ENCODE results near the gene MLLT10. TPM values are rescaled to one million over a fixed set of nuclear protein-coding genes. Genes with fewer than 3 reads are reported as not detected.

MLLT10 gene
- total RNA-seq, 1 donor from 2014 or later, result 43.3 TPM

DNA sequence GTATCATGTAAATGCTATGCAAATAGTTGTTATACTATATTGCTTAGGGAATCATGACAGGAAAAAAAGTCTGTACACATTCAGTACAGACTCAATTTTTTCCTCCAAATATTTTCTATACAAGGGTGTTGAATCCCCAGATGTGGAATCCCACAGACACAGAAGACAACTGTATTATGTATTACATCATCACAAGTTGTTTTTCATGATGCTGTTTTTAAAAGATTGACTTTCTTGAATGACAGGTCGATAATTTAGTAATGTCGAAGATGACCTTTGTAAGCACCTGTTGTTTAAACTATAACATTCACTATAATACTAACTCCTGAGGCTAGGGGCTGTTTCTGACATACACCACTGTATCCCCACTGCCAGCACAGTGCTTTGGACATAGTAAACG is 143.5 kb downstream of the MLLT10 start:
- Histone ChIP-seq H3K4me3 (ENCODE audit: low read length in 3 of 3) (no peak overlapping the region), H3K4me1 (ENCODE audit: control insufficient read depth in 3 of 3, insufficient read depth in 3 of 3, low read length in 3 of 3) (peaks cover 0 to 3% (median 0%) of the 10 kb centered on the region in 3 donors), H3K36me3 (ENCODE audit: control insufficient read depth in 3 of 3, insufficient read depth in 3 of 3, low read length in 3 of 3) (peaks cover 0 to 5% (median 3%) of the 10 kb centered on the region in 3 donors), H3K27me3 (ENCODE audit: control insufficient read depth in 3 of 3, insufficient read depth in 3 of 3, low read length in 3 of 3) (no peaks in the 10 kb centered on the region), H3K9me3 (ENCODE audit: control insufficient read depth in 3 of 3, low read length in 3 of 3) (no peaks in the 10 kb centered on the region), H3K9ac (ENCODE audit: low read depth in 1 of 3, low read length in 3 of 3) (no peak overlapping the region), H3K27ac (ENCODE audit: low read depth, low read length) (no peak overlapping the region)

DNA sequence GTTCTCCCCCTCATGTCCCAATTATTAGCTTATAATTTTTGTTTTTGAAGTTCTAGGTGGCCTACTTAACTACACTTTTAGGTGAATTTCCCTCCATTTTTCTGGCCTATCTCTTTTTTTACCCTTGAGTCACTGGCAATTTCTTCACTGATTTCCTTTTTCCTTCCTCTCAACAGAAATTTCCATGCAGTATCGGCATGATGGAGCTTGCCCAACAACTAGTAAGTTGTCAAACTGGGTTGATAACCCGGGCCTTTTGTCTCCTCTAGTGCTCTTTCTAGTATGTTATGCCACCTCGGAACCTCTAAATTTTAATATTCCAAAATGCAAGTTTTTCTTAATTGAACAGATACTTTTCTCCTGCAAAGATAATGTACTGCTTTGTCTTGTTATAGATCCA is 147.1 kb downstream of the MLLT10 start:
- Histone ChIP-seq H3K4me3 (ENCODE audit: low read length in 3 of 3) (no peak overlapping the region), H3K9ac (ENCODE audit: low read depth in 1 of 3, low read length in 3 of 3) (no peak overlapping the region), H3K27me3 (ENCODE audit: control insufficient read depth in 3 of 3, insufficient read depth in 3 of 3, low read length in 3 of 3) (no peaks in the 10 kb centered on the region), H3K36me3 (ENCODE audit: control insufficient read depth in 3 of 3, insufficient read depth in 3 of 3, low read length in 3 of 3) (peaks cover 0 to 3% (median 0%) of the 10 kb centered on the region in 3 donors), H3K27ac (ENCODE audit: low read depth, low read length) (no peak overlapping the region), H3K4me1 (ENCODE audit: control insufficient read depth in 3 of 3, insufficient read depth in 3 of 3, low read length in 3 of 3) (peaks cover 0 to 3% (median 0%) of the 10 kb centered on the region in 3 donors), H3K9me3 (ENCODE audit: control insufficient read depth in 3 of 3, low read length in 3 of 3) (no peaks in the 10 kb centered on the region)

DNA sequence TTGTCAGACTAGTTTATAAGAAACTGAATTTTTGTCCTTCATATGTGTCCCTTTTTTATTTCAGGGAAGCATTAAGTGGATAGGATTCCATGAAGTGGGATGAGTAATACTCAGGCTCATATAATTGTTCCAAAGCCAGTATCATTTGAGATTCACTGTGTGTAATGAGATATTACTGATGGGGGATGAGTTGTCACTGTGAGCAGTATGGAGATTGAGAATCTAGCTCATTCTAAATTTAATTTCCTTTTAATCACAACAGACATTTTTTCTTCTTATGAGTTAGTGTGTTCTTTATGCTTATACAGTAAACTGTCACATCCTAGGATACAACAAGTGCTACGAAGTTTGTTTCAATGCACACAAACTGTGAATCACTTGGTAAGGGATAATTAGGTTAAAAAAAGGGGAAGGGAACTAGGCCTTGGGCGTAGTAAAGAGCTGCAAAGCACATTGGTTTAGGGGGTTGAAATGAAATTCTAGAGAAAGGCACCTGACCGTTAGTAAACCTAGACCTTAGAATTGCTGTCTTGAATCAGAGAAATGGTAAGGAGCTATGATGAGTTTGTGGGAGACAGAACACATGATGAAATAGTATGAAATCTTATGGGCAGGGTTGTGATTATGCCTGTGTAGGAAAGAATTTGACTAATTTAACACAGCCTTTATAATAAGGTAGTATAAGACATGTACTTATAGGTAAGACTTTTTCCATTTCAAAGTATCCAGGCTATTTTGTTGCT is 153.4 kb downstream of the MLLT10 start:
- Histone ChIP-seq H3K4me1 (ENCODE audit: control insufficient read depth in 3 of 3, insufficient read depth in 3 of 3, low read length in 3 of 3) (peaks cover 0 to 6% (median 0%) of the 10 kb centered on the region in 3 donors), H3K4me3 (ENCODE audit: low read length in 3 of 3) (no peak overlapping the region), H3K27ac (ENCODE audit: low read depth, low read length) (no peak overlapping the region), H3K9me3 (ENCODE audit: control insufficient read depth in 3 of 3, low read length in 3 of 3) (no peaks in the 10 kb centered on the region), H3K36me3 (ENCODE audit: control insufficient read depth in 3 of 3, insufficient read depth in 3 of 3, low read length in 3 of 3) (peaks cover 0 to 3% (median 0%) of the 10 kb centered on the region in 3 donors), H3K9ac (ENCODE audit: low read depth in 1 of 3, low read length in 3 of 3) (no peak overlapping the region), H3K27me3 (ENCODE audit: control insufficient read depth in 3 of 3, insufficient read depth in 3 of 3, low read length in 3 of 3) (no peaks in the 10 kb centered on the region)

GRCh38 chr10:21688009-21688332 is 153.9 kb downstream of the MLLT10 start:
- H3K9ac ChIP-seq (ENCODE audit: low read depth in 1 of 3, low read length in 3 of 3), result no peak overlapping the region
- H3K4me1 ChIP-seq (ENCODE audit: control insufficient read depth in 3 of 3, insufficient read depth in 3 of 3, low read length in 3 of 3), result peaks cover 0 to 6% (median 0%) of the 10 kb centered on the region in 3 donors
- H3K9me3 ChIP-seq (ENCODE audit: control insufficient read depth in 3 of 3, low read length in 3 of 3), result no peaks in the 10 kb centered on the region
- no peak overlapping the region for H3K27ac ChIP-seq (ENCODE audit: low read depth, low read length)
- no peak overlapping the region for H3K4me3 ChIP-seq (ENCODE audit: low read length in 3 of 3)
- no peaks in the 10 kb centered on the region for H3K27me3 ChIP-seq (ENCODE audit: control insufficient read depth in 3 of 3, insufficient read depth in 3 of 3, low read length in 3 of 3)
- H3K36me3 ChIP-seq (ENCODE audit: control insufficient read depth in 3 of 3, insufficient read depth in 3 of 3, low read length in 3 of 3), result peaks cover 0 to 3% (median 0%) of the 10 kb centered on the region in 3 donors

GRCh38 chr10:21688870-21689269 is 154.8 kb downstream of the MLLT10 start:
- Histone ChIP-seq H3K9me3 (ENCODE audit: control insufficient read depth in 3 of 3, low read length in 3 of 3) (no peaks in the 10 kb centered on the region), H3K4me1 (ENCODE audit: control insufficient read depth in 3 of 3, insufficient read depth in 3 of 3, low read length in 3 of 3) (peaks cover 0 to 6% (median 0%) of the 10 kb centered on the region in 3 donors), H3K27ac (ENCODE audit: low read depth, low read length) (no peak overlapping the region), H3K27me3 (ENCODE audit: control insufficient read depth in 3 of 3, insufficient read depth in 3 of 3, low read length in 3 of 3) (no peaks in the 10 kb centered on the region), H3K36me3 (ENCODE audit: control insufficient read depth in 3 of 3, insufficient read depth in 3 of 3, low read length in 3 of 3) (peaks cover 0 to 3% (median 0%) of the 10 kb centered on the region in 3 donors), H3K9ac (ENCODE audit: low read depth in 1 of 3, low read length in 3 of 3) (no peak overlapping the region), H3K4me3 (ENCODE audit: low read length in 3 of 3) (no peak overlapping the region)

GRCh38 chr10:21689881-21690280 is 155.8 kb downstream of the MLLT10 start:
- Histone ChIP-seq H3K36me3 (ENCODE audit: control insufficient read depth in 3 of 3, insufficient read depth in 3 of 3, low read length in 3 of 3) (peaks cover 0 to 6% (median 0%) of the 10 kb centered on the region in 3 donors), H3K9ac (ENCODE audit: low read depth in 1 of 3, low read length in 3 of 3) (no peak overlapping the region), H3K4me3 (ENCODE audit: low read length in 3 of 3) (no peak overlapping the region), H3K9me3 (ENCODE audit: control insufficient read depth in 3 of 3, low read length in 3 of 3) (no peaks in the 10 kb centered on the region), H3K27me3 (ENCODE audit: control insufficient read depth in 3 of 3, insufficient read depth in 3 of 3, low read length in 3 of 3) (no peaks in the 10 kb centered on the region), H3K4me1 (ENCODE audit: control insufficient read depth in 3 of 3, insufficient read depth in 3 of 3, low read length in 3 of 3) (peaks cover 0 to 6% (median 0%) of the 10 kb centered on the region in 3 donors), H3K27ac (ENCODE audit: low read depth, low read length) (no peak overlapping the region)

DNA sequence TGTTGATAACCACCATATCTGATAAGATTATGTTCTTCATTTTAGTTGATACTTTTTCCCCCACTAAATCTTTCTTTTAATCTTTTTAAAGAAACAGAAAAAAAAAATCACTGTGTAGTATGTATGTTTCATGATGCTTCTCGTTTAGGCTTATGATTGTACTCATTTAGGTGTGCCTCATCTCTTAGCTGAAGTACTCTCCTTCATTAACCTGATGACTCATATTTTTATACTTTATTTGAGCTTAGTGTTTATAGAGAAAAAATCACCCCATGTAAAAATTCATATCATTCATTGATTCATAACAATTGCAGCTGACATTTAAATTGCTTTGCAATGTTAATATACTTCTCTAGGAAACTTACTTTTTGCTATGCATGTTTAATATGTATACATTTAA is 158.9 kb downstream of the MLLT10 start:
- Histone ChIP-seq H3K9ac (ENCODE audit: low read depth in 1 of 3, low read length in 3 of 3) (no peak overlapping the region), H3K4me1 (ENCODE audit: control insufficient read depth in 3 of 3, insufficient read depth in 3 of 3, low read length in 3 of 3) (no peaks in the 10 kb centered on the region), H3K36me3 (ENCODE audit: control insufficient read depth in 3 of 3, insufficient read depth in 3 of 3, low read length in 3 of 3) (peaks cover 0 to 5% (median 0%) of the 10 kb centered on the region in 3 donors), H3K27me3 (ENCODE audit: control insufficient read depth in 3 of 3, insufficient read depth in 3 of 3, low read length in 3 of 3) (no peaks in the 10 kb centered on the region), H3K27ac (ENCODE audit: low read depth, low read length) (no peak overlapping the region), H3K4me3 (ENCODE audit: low read length in 3 of 3) (no peak overlapping the region), H3K9me3 (ENCODE audit: control insufficient read depth in 3 of 3, low read length in 3 of 3) (no peaks in the 10 kb centered on the region)

DNA sequence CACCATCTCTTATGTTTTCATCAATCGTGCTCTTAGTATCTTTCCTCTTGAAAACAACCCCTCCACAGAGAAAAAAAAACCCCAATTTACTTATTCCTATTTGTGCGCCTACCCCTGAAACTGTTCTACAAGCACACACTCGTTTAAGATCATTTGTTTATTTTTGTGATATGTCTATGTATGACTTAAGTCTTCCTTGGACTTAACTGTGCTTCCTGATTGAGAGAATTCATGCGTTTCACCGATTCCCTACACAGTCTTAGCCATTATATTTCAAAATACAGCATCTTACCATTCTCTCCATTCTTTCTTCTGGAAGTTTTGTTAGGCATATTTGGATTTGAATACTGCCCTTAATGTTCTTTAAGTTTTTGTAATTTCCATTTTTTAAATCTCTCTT is 159.4 kb downstream of the MLLT10 start:
- Histone ChIP-seq H3K4me1 (ENCODE audit: control insufficient read depth in 3 of 3, insufficient read depth in 3 of 3, low read length in 3 of 3) (no peaks in the 10 kb centered on the region), H3K27me3 (ENCODE audit: control insufficient read depth in 3 of 3, insufficient read depth in 3 of 3, low read length in 3 of 3) (no peaks in the 10 kb centered on the region), H3K4me3 (ENCODE audit: low read length in 3 of 3) (no peak overlapping the region), H3K9ac (ENCODE audit: low read depth in 1 of 3, low read length in 3 of 3) (no peak overlapping the region), H3K9me3 (ENCODE audit: control insufficient read depth in 3 of 3, low read length in 3 of 3) (no peaks in the 10 kb centered on the region), H3K27ac (ENCODE audit: low read depth, low read length) (no peak overlapping the region), H3K36me3 (ENCODE audit: control insufficient read depth in 3 of 3, insufficient read depth in 3 of 3, low read length in 3 of 3) (peaks cover 0 to 3% (median 0%) of the 10 kb centered on the region in 3 donors)

- H3K27me3 ChIP-seq (ENCODE audit: control insufficient read depth in 3 of 3, insufficient read depth in 3 of 3, low read length in 3 of 3), result no peaks in the 10 kb centered on the region
- no peak overlapping the region for H3K9ac ChIP-seq (ENCODE audit: low read depth in 1 of 3, low read length in 3 of 3)
- H3K4me3 ChIP-seq (ENCODE audit: low read length in 3 of 3), result no peak overlapping the region
- H3K4me1 ChIP-seq (ENCODE audit: control insufficient read depth in 3 of 3, insufficient read depth in 3 of 3, low read length in 3 of 3), result no peaks in the 10 kb centered on the region
- no peak overlapping the region for H3K27ac ChIP-seq (ENCODE audit: low read depth, low read length)
- H3K36me3 ChIP-seq (ENCODE audit: control insufficient read depth in 3 of 3, insufficient read depth in 3 of 3, low read length in 3 of 3), result peaks cover 0 to 3% (median 0%) of the 10 kb centered on the region in 3 donors
- H3K9me3 ChIP-seq (ENCODE audit: control insufficient read depth in 3 of 3, low read length in 3 of 3), result no peaks in the 10 kb centered on the region
These were observed 160.6 kb downstream of the MLLT10 start for GRCh38 chr10:21694631-21695030.

GRCh38 chr10:21696302-21696701 is 162.3 kb downstream of the MLLT10 start:
- Histone ChIP-seq H3K9me3 (ENCODE audit: control insufficient read depth in 3 of 3, low read length in 3 of 3) (peaks cover 0 to 3% (median 2%) of the 10 kb centered on the region in 3 donors), H3K4me3 (ENCODE audit: low read length in 3 of 3) (no peak overlapping the region), H3K9ac (ENCODE audit: low read depth in 1 of 3, low read length in 3 of 3) (no peak overlapping the region), H3K27ac (ENCODE audit: low read depth, low read length) (no peak overlapping the region), H3K4me1 (ENCODE audit: control insufficient read depth in 3 of 3, insufficient read depth in 3 of 3, low read length in 3 of 3) (no peaks in the 10 kb centered on the region), H3K36me3 (ENCODE audit: control insufficient read depth in 3 of 3, insufficient read depth in 3 of 3, low read length in 3 of 3) (peaks cover 0 to 3% (median 0%) of the 10 kb centered on the region in 3 donors), H3K27me3 (ENCODE audit: control insufficient read depth in 3 of 3, insufficient read depth in 3 of 3, low read length in 3 of 3) (no peaks in the 10 kb centered on the region)
